OCI-LY1 (cell line): ENCODE data around the gene HDAC10.
A peak's percentile ranks its signal among the peaks of the same experiment; 100 is the strongest.

ENCODE experiments used
- H2AFZ ChIP-seq: fragments of 200-600 bp; sonication (generic), shearing (Covaris generic); 2 replicates; pipeline ENCODE4 v1.6.0; 2014; ENCODE audit warnings: antibody characterized with exemption, mild to moderate bottlenecking, low read length
- H3F3A ChIP-seq: fragments of 200-600 bp; sonication (generic), shearing (Covaris generic); 2 replicates; pipeline ENCODE4 v1.6.0; 2014; ENCODE audit warnings: mild to moderate bottlenecking, antibody characterized with exemption, low read length, moderate library complexity; ENCODE audit not compliant: insufficient read depth
- H3K27ac ChIP-seq: fragments of 200-600 bp; sonication (generic); 2 replicates; pipeline ENCODE4 v1.5.1; 2014; ENCODE audit warnings: low read length, mixed run types, mild to moderate bottlenecking, low read depth; ENCODE audit not compliant: poor library complexity, severe bottlenecking
- H3K27me3 ChIP-seq: fragments of 200-600 bp; sonication (generic); 2 replicates; pipeline ENCODE4 v1.6.0; 2014; ENCODE audit warnings: antibody characterized with exemption, mild to moderate bottlenecking, low read length, moderate library complexity; ENCODE audit not compliant: insufficient read depth
- H3K36me3 ChIP-seq: fragments of 200-600 bp; sonication (generic); 2 replicates; pipeline ENCODE4 v1.6.1; 2014; ENCODE audit warnings: mild to moderate bottlenecking, antibody characterized with exemption, low read length, moderate library complexity, mixed read lengths; ENCODE audit not compliant: insufficient read depth
- H3K4me1 ChIP-seq: fragments of 200-600 bp; sonication (generic); 2 replicates; pipeline ENCODE4 v1.5.1; 2014; ENCODE audit warnings: mild to moderate bottlenecking, low read length, moderate library complexity; ENCODE audit not compliant: insufficient read depth, severe bottlenecking
- H3K4me2 ChIP-seq: fragments of 200-600 bp; sonication (generic), shearing (Covaris generic); 2 replicates; pipeline ENCODE4 v1.6.1; 2014; ENCODE audit warnings: low read length
- H3K4me3 ChIP-seq: fragments of 200-600 bp; sonication (generic); 2 replicates; pipeline ENCODE4 v1.5.1; 2014; ENCODE audit warnings: low read length, low read depth, mild to moderate bottlenecking, mixed read lengths; ENCODE audit not compliant: poor library complexity, severe bottlenecking
- H3K79me2 ChIP-seq: fragments of 200-600 bp; shearing (Covaris generic); 2 replicates; pipeline ENCODE4 v1.6.1; 2016; ENCODE audit warnings: mixed run types, low read length, mixed read lengths; ENCODE audit not compliant: insufficient read depth
- H3K9ac ChIP-seq: fragments of 200-600 bp; sonication (generic), shearing (Covaris generic); 2 replicates; pipeline ENCODE4 v1.6.1; 2014; ENCODE audit warnings: mild to moderate bottlenecking, low read length, mixed read lengths
- H3K9me2 ChIP-seq: fragments of 200-600 bp; sonication (generic), shearing (Covaris generic); 2 replicates; pipeline ENCODE4 v1.6.1; 2014; ENCODE audit warnings: low read depth, mild to moderate bottlenecking, low read length, mixed read lengths
- H3K9me3 ChIP-seq: fragments of 200-600 bp; shearing (Covaris generic); 2 replicates; pipeline ENCODE4 v1.6.1; 2014; ENCODE audit warnings: low read length, mixed read lengths
- H4K20me1 ChIP-seq: fragments of 200-600 bp; sonication (generic), shearing (Covaris generic); 2 replicates; pipeline ENCODE4 v1.6.0; 2016; ENCODE audit warnings: mild to moderate bottlenecking, low read length; ENCODE audit not compliant: insufficient read depth
- EZH2 ChIP-seq: fragments of 200-600 bp; sonication (generic), shearing (Covaris generic); IDR thresholded peaks from 2 replicates; pipeline ENCODE4 v1.8.0; 2017; ENCODE audit warnings: borderline replicate concordance, mixed run types, mild to moderate bottlenecking, antibody characterized with exemption, low read length, moderate library complexity, mixed read lengths
- TF ChIP-seq, protein P1 (sequence below): fragments of 200-600 bp; sonication (generic), shearing (Covaris generic); IDR thresholded peaks from 2 replicates; pipeline ENCODE4 v1.5.1; 2017; ENCODE audit warnings: mild to moderate bottlenecking, antibody characterized with exemption, low read length, moderate library complexity, mixed read lengths

The HDAC10 gene

DNA sequence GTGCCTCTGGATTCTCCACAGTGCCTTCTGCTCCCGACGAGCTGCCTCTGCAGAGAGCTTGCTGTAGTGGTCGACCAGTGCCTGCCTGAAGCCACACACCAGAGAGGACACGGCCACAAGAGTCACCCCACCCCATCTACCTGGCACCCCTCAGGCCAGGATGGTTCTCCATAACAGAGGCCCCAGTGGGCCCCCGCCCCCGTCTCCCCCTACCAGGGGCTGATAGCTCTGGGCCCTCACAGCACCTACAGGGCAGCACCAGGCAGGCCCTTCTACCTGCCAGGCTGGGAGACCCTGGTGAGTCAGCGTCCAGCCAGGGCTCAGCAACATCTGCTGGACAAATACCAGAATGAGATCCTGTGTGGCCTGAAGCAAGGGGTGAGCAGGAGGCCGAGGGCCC is 28.6 kb downstream of the HDAC10 start:
- H3F3A ChIP-seq, result no peaks in the 10 kb centered on the region
- H3K27ac ChIP-seq, result no peak overlapping the region
- no peak overlapping the region for H3K4me2 ChIP-seq
- no peak overlapping the region for H2AFZ ChIP-seq
- H3K4me3 ChIP-seq, result no peak overlapping the region
- H3K9me2 ChIP-seq, result no peaks in the 10 kb centered on the region
- H3K79me2 ChIP-seq, result no peaks in the 10 kb centered on the region
- H4K20me1 ChIP-seq, result no peaks in the 10 kb centered on the region
- no peak overlapping the region for H3K9ac ChIP-seq
- H3K9me3 ChIP-seq, result no peaks in the 10 kb centered on the region
- H3K4me1 ChIP-seq, result no peaks in the 10 kb centered on the region
- peaks cover 87% of the 10 kb centered on the region for H3K36me3 ChIP-seq
- no peaks in the 10 kb centered on the region for H3K27me3 ChIP-seq
- TF ChIP-seq EZH2, result no peak

DNA sequence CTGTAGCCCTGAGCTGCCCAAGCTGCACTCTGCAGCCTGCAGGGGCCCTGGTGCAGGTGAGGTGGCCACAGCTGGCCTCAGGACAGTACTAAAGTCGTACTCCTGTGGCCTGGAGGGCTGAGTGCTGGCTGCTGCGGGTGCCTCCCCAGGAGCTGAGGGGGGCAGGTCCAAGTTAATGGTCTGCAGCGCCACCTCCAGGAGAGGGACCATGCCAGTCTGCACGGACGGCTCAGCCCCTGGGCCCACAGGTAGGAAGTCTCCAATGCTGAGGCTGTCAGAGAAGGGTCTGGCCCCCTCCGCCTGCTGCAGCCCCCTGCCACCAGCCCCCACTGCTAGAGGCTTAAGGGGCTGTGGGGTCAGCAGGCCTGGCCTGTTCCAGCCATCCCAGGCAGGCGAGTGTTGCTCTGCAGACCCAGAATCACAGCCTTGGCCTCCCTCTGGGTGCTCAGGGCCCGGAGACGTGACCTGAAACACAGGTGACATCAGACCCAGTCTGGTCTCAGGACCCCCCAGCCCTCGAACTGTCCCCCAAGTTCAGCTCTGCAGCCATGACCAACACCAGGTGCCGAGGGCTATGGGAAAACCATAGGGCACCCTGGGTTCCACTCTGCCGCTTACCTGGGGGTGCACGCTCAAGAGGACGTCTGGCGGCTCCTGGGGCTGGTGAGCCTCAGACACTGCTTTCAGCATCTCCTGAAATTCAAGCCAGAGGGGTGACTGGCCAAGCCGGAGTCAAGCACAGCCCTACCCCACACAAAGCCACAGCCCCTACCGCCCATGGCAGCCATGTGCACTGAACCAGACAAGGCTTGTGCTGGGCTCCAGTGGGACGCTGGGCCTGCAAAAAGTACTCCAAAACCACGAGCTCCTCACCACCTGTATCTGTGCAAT is 29.4 kb downstream of the HDAC10 start:
- H3K79me2 ChIP-seq, result no peaks in the 10 kb centered on the region
- H3K4me3 ChIP-seq, result no peak overlapping the region
- peaks cover 88% of the 10 kb centered on the region for H3K36me3 ChIP-seq
- no peaks in the 10 kb centered on the region for H3K9me3 ChIP-seq
- H3F3A ChIP-seq, result no peaks in the 10 kb centered on the region
- H3K9me2 ChIP-seq, result no peaks in the 10 kb centered on the region
- TF ChIP-seq EZH2, result no peak
- TF ChIP-seq, protein P1, sequence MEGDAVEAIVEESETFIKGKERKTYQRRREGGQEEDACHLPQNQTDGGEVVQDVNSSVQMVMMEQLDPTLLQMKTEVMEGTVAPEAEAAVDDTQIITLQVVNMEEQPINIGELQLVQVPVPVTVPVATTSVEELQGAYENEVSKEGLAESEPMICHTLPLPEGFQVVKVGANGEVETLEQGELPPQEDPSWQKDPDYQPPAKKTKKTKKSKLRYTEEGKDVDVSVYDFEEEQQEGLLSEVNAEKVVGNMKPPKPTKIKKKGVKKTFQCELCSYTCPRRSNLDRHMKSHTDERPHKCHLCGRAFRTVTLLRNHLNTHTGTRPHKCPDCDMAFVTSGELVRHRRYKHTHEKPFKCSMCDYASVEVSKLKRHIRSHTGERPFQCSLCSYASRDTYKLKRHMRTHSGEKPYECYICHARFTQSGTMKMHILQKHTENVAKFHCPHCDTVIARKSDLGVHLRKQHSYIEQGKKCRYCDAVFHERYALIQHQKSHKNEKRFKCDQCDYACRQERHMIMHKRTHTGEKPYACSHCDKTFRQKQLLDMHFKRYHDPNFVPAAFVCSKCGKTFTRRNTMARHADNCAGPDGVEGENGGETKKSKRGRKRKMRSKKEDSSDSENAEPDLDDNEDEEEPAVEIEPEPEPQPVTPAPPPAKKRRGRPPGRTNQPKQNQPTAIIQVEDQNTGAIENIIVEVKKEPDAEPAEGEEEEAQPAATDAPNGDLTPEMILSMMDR, result peak; percentile 48
- no peaks in the 10 kb centered on the region for H3K4me1 ChIP-seq
- H3K27ac ChIP-seq, result no peak overlapping the region
- H3K27me3 ChIP-seq, result no peaks in the 10 kb centered on the region
- no peak overlapping the region for H3K4me2 ChIP-seq
- H3K9ac ChIP-seq, result no peak overlapping the region
- H4K20me1 ChIP-seq, result no peaks in the 10 kb centered on the region
- no peak overlapping the region for H2AFZ ChIP-seq

DNA sequence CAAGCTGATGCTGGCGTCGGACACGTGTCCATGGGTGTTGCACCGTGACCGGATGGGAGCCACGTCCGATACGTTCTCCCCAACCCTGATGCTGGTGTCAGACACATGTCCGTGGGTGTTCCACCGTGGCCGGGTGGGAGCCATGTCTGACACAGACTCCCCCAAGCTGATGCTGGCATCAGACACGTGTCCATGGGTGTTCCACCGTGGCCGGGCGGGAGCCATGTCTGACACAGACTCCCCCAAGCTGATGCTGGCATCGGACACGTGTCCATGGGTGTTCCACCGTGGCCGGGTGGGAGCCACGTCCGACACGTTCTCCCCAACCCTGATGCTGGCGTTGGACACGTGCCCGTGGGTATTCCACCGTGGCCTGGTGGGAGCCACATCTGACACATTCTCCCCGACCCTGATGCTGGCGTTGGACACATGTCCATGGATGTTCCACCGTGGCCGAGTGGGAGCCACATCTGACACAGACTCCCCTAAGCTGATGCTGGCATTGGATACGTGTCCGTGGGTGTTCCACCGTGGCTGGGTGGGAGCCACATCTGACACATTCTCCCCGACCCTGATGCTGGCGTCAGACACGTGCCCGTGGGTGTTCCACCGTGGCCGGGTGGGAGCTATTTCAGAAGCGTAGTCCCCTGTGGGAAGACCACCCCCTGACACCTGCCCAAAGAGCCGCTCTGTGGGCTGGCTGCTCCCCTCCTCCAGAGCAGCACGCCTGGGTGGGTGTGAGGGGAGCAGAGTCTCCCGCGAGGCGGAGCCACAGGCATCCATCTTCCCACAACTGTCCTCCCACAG is 30.3 kb downstream of the HDAC10 start:
- Histone ChIP-seq H3K36me3 (peaks cover 92% of the 10 kb centered on the region), H3K27me3 (no peaks in the 10 kb centered on the region), H3K4me1 (no peaks in the 10 kb centered on the region), H3K4me3 (no peak overlapping the region), H2AFZ (no peak overlapping the region), H3F3A (no peaks in the 10 kb centered on the region), H3K27ac (no peak overlapping the region), H3K79me2 (no peaks in the 10 kb centered on the region), H3K9ac (no peak overlapping the region), H3K9me2 (no peaks in the 10 kb centered on the region), H4K20me1 (no peaks in the 10 kb centered on the region), H3K4me2 (no peak overlapping the region), H3K9me3 (no peaks in the 10 kb centered on the region)
- TF ChIP-seq, protein P1, result no peak
- TF ChIP-seq EZH2, result no peak
